ENCODE measurements around the gene HTT. TPM values are rescaled to one million over a fixed set of nuclear protein-coding genes. Genes with fewer than 3 reads are reported as not detected.

The HTT gene
- total RNA-seq, 1 experiment from 2014 or later: 37.4 TPM

DNA sequence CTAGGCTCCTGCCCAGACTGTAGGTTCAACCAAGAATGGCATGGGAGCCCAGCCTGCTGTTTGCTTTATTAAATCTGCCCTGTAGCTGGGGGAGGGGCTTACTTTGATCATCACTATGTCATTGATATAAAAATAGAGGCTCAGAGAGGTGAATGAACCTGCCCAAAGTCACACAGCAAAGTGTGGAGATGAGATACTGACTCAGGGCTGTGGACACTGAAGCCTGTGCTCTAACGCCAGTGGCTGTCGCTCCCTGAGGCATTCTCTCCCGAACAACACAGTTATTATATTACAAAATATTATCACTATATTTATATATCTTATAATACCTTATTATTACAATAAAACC, 178.0 kb downstream of the HTT start:
- no peak overlapping the region for H2AFZ ChIP-seq (ENCODE audit: low read depth, low read length, poor library complexity, severe bottlenecking)
- no TSS peak for BruUV-seq (replicated peaks)
- no peak overlapping the region for H3K9ac ChIP-seq (ENCODE audit: low read length)
- RAD21 ChIA-PET (ENCODE audit: low non-redundant PET in 1 of 2, low total read pairs in 2 of 2, uncharacterized antibody in 2 of 2, unreplicated experiment in 2 of 2): no interaction called here
- TF ChIP-seq EZH2phosphoT487 (IDR thresholded peaks at IDR 0.05; ENCODE audit: borderline replicate concordance) (no peak), CEBPB (IDR thresholded peaks at IDR 0.05; ENCODE audit: low read depth) (no peak), EZH2 (IDR thresholded peaks at IDR 0.05) (no peak), SP1 (IDR thresholded peaks at IDR 0.05; ENCODE audit: low read depth) (no peak), TCF7L2 (IDR thresholded peaks at IDR 0.05; ENCODE audit: borderline replicate concordance, extremely low read depth, insufficient read depth, insufficient read length) (no peak), ZNF274 (IDR thresholded peaks at IDR 0.05; ENCODE audit: low read depth, low read length) (no peak), FOSL1 (IDR thresholded peaks at IDR 0.05; ENCODE audit: low read depth) (no peak), SRF (IDR thresholded peaks at IDR 0.05; ENCODE audit: low read depth) (no peak)
- CTCF ChIA-PET: no interaction called here
- no peaks in the 10 kb centered on the region for H3K36me3 ChIP-seq (ENCODE audit: control insufficient read depth in 1 of 2, insufficient read depth in 2 of 2, low read length in 2 of 2)
- H3K4me3 ChIP-seq (replicated peaks in 1 of 2; ENCODE audit: low read depth in 1 of 2, low read length in 2 of 2): no peak overlapping the region
- no peak overlapping the region for H3K4me2 ChIP-seq (ENCODE audit: low read length)
- H3K9me2 ChIP-seq (ENCODE audit: insufficient read depth): no peaks in the 10 kb centered on the region
- H3K27me3 ChIP-seq (ENCODE audit: insufficient read depth, low read length): no peaks in the 10 kb centered on the region
- ATAC-seq (no peak), DNase-seq (ENCODE audit: low read depth, low spot score) (no peak)
- no peaks in the 10 kb centered on the region for H3K9me3 ChIP-seq (ENCODE audit: control insufficient read depth in 1 of 2, insufficient read depth in 1 of 2, low read depth in 1 of 2, low read length in 2 of 2)
- POLR2A ChIA-PET: no interaction called here
- no peaks in the 10 kb centered on the region for H3K4me1 ChIP-seq (ENCODE audit: control insufficient read depth in 1 of 2, insufficient read depth in 2 of 2, low read length in 2 of 2)
- no peaks in the 10 kb centered on the region for H3K79me2 ChIP-seq (ENCODE audit: insufficient read depth, low read length)
- intact Hi-C loops (cut with micrococcal nuclease): no loop called here
- H4K20me1 ChIP-seq (ENCODE audit: insufficient read depth): no peaks in the 10 kb centered on the region
- no peak overlapping the region for H3K27ac ChIP-seq (ENCODE audit: low read depth, low read length)

DNA sequence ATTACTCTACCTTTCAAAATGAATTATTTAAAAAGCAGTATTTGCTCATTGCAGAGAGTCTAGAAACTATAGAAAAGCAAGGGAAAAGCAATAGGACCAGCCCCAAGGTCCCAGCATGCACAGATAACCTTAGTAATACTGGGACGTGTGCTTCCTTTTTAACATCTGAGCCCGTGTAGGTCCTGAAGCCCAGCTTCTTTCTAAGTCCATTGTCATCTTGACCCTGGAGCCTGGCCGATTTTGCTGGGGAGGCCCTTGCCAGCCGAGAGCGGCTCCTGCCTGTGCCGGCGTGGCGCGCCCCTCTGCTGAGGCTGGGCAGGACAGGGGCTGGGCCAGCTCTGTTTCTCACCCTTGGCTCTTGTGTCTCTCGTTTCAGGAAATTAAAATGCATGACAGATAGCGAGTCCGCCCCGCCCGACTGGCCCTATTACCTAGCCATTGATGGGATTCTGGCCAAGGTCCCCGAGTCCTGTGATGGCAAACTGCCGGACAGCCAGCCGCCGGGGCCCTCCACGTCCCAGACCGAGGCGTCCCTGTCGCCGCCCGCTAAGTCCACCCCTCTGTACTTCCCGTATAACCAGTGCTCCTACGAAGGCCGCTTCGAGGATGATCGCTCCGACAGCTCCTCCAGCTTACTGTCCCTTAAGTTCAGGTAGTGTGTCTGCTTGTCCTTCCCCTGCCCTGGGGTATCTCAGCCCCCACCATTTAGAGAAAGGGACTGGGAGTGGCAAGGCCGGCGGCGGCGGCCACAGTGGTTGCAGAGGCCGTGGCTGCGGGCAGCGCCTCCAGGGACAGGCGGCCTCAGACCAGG, 178.6 kb downstream of the HTT start:
- Histone ChIP-seq H3K4me3 (replicated peaks in 1 of 2; ENCODE audit: low read depth in 1 of 2, low read length in 2 of 2) (no peak overlapping the region), H3K9me3 (ENCODE audit: control insufficient read depth in 1 of 2, insufficient read depth in 1 of 2, low read depth in 1 of 2, low read length in 2 of 2) (no peaks in the 10 kb centered on the region), H3K4me1 (ENCODE audit: control insufficient read depth in 1 of 2, insufficient read depth in 2 of 2, low read length in 2 of 2) (no peaks in the 10 kb centered on the region), H3K9ac (ENCODE audit: low read length) (no peak overlapping the region), H3K27ac (ENCODE audit: low read depth, low read length) (no peak overlapping the region), H3K27me3 (ENCODE audit: insufficient read depth, low read length) (no peaks in the 10 kb centered on the region), H2AFZ (ENCODE audit: low read depth, low read length, poor library complexity, severe bottlenecking) (no peak overlapping the region), H4K20me1 (ENCODE audit: insufficient read depth) (no peaks in the 10 kb centered on the region), H3K36me3 (ENCODE audit: control insufficient read depth in 1 of 2, insufficient read depth in 2 of 2, low read length in 2 of 2) (no peaks in the 10 kb centered on the region), H3K4me2 (ENCODE audit: low read length) (no peak overlapping the region), H3K9me2 (ENCODE audit: insufficient read depth) (no peaks in the 10 kb centered on the region), H3K79me2 (ENCODE audit: insufficient read depth, low read length) (no peaks in the 10 kb centered on the region)
- no peak for ATAC-seq
- RAD21 ChIA-PET (ENCODE audit: low non-redundant PET in 1 of 2, low total read pairs in 2 of 2, uncharacterized antibody in 2 of 2, unreplicated experiment in 2 of 2): no interaction called here
- CTCF ChIA-PET: no interaction called here
- TF ChIP-seq EGR1 (IDR thresholded peaks at IDR 0.05; ENCODE audit: low read depth) (no peak), POLR2A (IDR thresholded peaks at IDR 0.05; ENCODE audit: borderline replicate concordance, extremely low read depth, insufficient read depth, insufficient read length) (no peak), TCF7L2 (IDR thresholded peaks at IDR 0.05; ENCODE audit: borderline replicate concordance, extremely low read depth, insufficient read depth, insufficient read length) (no peak), SP1 (IDR thresholded peaks at IDR 0.05; ENCODE audit: low read depth) (no peak), EZH2 (IDR thresholded peaks at IDR 0.05) (no peak), SRF (IDR thresholded peaks at IDR 0.05; ENCODE audit: low read depth) (no peak), ELF1 (IDR thresholded peaks at IDR 0.05; ENCODE audit: borderline replicate concordance, low read depth) (no peak), POLR2AphosphoS5 (IDR thresholded peaks at IDR 0.05; ENCODE audit: low read depth, low read length) (no peak)
- TF ChIP-seq, protein P1, sequence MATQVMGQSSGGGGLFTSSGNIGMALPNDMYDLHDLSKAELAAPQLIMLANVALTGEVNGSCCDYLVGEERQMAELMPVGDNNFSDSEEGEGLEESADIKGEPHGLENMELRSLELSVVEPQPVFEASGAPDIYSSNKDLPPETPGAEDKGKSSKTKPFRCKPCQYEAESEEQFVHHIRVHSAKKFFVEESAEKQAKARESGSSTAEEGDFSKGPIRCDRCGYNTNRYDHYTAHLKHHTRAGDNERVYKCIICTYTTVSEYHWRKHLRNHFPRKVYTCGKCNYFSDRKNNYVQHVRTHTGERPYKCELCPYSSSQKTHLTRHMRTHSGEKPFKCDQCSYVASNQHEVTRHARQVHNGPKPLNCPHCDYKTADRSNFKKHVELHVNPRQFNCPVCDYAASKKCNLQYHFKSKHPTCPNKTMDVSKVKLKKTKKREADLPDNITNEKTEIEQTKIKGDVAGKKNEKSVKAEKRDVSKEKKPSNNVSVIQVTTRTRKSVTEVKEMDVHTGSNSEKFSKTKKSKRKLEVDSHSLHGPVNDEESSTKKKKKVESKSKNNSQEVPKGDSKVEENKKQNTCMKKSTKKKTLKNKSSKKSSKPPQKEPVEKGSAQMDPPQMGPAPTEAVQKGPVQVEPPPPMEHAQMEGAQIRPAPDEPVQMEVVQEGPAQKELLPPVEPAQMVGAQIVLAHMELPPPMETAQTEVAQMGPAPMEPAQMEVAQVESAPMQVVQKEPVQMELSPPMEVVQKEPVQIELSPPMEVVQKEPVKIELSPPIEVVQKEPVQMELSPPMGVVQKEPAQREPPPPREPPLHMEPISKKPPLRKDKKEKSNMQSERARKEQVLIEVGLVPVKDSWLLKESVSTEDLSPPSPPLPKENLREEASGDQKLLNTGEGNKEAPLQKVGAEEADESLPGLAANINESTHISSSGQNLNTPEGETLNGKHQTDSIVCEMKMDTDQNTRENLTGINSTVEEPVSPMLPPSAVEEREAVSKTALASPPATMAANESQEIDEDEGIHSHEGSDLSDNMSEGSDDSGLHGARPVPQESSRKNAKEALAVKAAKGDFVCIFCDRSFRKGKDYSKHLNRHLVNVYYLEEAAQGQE (IDR thresholded peaks at IDR 0.05; ENCODE audit: low read depth): no peak
- TF ChIP-seq, protein P2, sequence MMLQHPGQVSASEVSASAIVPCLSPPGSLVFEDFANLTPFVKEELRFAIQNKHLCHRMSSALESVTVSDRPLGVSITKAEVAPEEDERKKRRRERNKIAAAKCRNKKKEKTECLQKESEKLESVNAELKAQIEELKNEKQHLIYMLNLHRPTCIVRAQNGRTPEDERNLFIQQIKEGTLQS (IDR thresholded peaks at IDR 0.05): no peak
- no TSS peak for BruUV-seq (replicated peaks)
- intact Hi-C loops (cut with micrococcal nuclease): no loop called here
- POLR2A ChIA-PET: no interaction called here
- DNase-seq (ENCODE audit: low read depth, low spot score): no peak
